HCT116 (cell line): Measurements from ENCODE around the gene BICD1. TPM values are rescaled to one million over a fixed set of nuclear protein-coding genes. Genes with fewer than 3 reads are reported as not detected.

Experiments
- ATAC-seq: fragments of 200-7000 bp; cut with Tn5 transposase; 2 replicates; pipeline ENCODE4 v1.9.1; 2020; ENCODE audit warnings: mild to moderate bottlenecking, moderate library complexity
- BruUV-seq: library from RNA; stranded (reverse); fragments of 400-500 nt; replicated peaks from 2 replicates; lab custom pipeline; 2021; lab: Mats Ljungman, UMichigan
- CTCF ChIA-PET: fragments of 300-600 bp; sonication (Branson Sonifier 250); formaldehyde crosslinking; loops from one replicate; lab custom pipeline; 2021; ENCODE audit warnings: antibody characterized with exemption; lab: Charles Lee
- POLR2A ChIA-PET: fragments of 300-600, 350-600 bp; sonication (Branson Sonifier 250); formaldehyde crosslinking; loops from one replicate; lab custom pipeline; 2021; ENCODE audit warnings: antibody characterized with exemption; lab: Charles Lee
- RAD21 ChIA-PET, 2 experiments: fragments of 300-600 bp; sonication (Branson Sonifier 250); formaldehyde crosslinking; loops; one replicate each; lab custom pipeline; 2023; ENCODE audit warnings: low total read pairs in 2 of 2; ENCODE audit not compliant: uncharacterized antibody in 2 of 2, unreplicated experiment in 2 of 2, low non-redundant PET in 1 of 2; lab: Charles Lee
- DNase-seq: peaks from one replicate; pipeline ENCODE4 v3.0.0-alpha.2; 2010; ENCODE audit warnings: low read depth, low spot score
- H2AFZ ChIP-seq: fragments of 200-600 bp; shearing (Covaris generic), sonication (generic); 2 replicates; pipeline ENCODE4 v1.6.1; 2017; ENCODE audit warnings: low read depth, mixed run types, mixed read lengths, antibody characterized with exemption, low read length; ENCODE audit not compliant: poor library complexity, severe bottlenecking
- H3K27ac ChIP-seq: 2 replicates; pipeline ENCODE4 v1.5.1; 2012; ENCODE audit warnings: low read depth, low read length
- H3K27me3 ChIP-seq: fragments of 200-600 bp; sonication (generic); 2 replicates; pipeline ENCODE4 v1.6.1; 2016; ENCODE audit warnings: mixed run types, low read length, mixed read lengths; ENCODE audit not compliant: insufficient read depth
- H3K36me3 ChIP-seq, 2 experiments: fragments of 200-500 bp in 1 of 2; fragments of 200-600 bp in 1 of 2; sonication (Bioruptor generic) in 1 of 2; sonication (generic) in 1 of 2; 2 replicates each; pipeline versions ENCODE4 v1.5.1 to v1.6.1; 2014 to 2016; ENCODE audit warnings: low read length in 2 of 2, inconsistent platforms in 1 of 2, mixed read lengths in 1 of 2, mixed run types in 1 of 2; ENCODE audit not compliant: insufficient read depth in 2 of 2, control insufficient read depth in 1 of 2
- H3K4me1 ChIP-seq, 2 experiments: fragments of 200-600 bp in 1 of 2; sonication (generic) in 1 of 2; 2 replicates each; pipeline versions ENCODE4 v1.5.1 to v1.6.1; 2012 to 2017; ENCODE audit warnings: low read length in 2 of 2, inconsistent platforms in 1 of 2, mild to moderate bottlenecking in 1 of 2, mixed read lengths in 1 of 2, mixed run types in 1 of 2, moderate library complexity in 1 of 2; ENCODE audit not compliant: insufficient read depth in 2 of 2, control insufficient read depth in 1 of 2
- H3K4me2 ChIP-seq: fragments of 200-600 bp; sonication (generic); 2 replicates; pipeline ENCODE4 v1.6.1; 2017; ENCODE audit warnings: mixed run types, low read length, mixed read lengths
- H3K4me3 ChIP-seq, 2 experiments: fragments of 200-600 bp in 1 of 2; sonication (generic) in 1 of 2; replicated peaks in 1 of 2; 2 replicates each; pipeline ENCODE4 v1.5.1; 2011 to 2016; ENCODE audit warnings: low read length in 2 of 2, control low read depth in 1 of 2, low read depth in 1 of 2, mild to moderate bottlenecking in 1 of 2, mixed read lengths in 1 of 2, mixed run types in 1 of 2
- H3K79me2 ChIP-seq: fragments of 200-600 bp; sonication (generic); 2 replicates; pipeline ENCODE4 v1.6.1; 2017; ENCODE audit warnings: mild to moderate bottlenecking, mixed run types, low read length, moderate library complexity, mixed read lengths; ENCODE audit not compliant: insufficient read depth
- H3K9ac ChIP-seq: fragments of 200-600 bp; sonication (generic); 2 replicates; pipeline ENCODE4 v1.6.1; 2016; ENCODE audit warnings: low read length, mixed read lengths
- H3K9me2 ChIP-seq: fragments of 200-600 bp; sonication (generic), shearing (Covaris generic); 2 replicates; pipeline ENCODE4 v1.6.1; 2017; ENCODE audit warnings: mixed run types, mild to moderate bottlenecking, moderate library complexity; ENCODE audit not compliant: insufficient read depth
- H3K9me3 ChIP-seq, 2 experiments: fragments of 200-500 bp in 1 of 2; fragments of 200-600 bp in 1 of 2; sonication (Bioruptor generic) in 1 of 2; sonication (generic) in 1 of 2; 2 replicates each; pipeline ENCODE4 v1.6.1; 2014 to 2017; ENCODE audit warnings: low read length in 2 of 2, mixed read lengths in 2 of 2, inconsistent platforms in 1 of 2, low read depth in 1 of 2, mild to moderate bottlenecking in 1 of 2, mixed run types in 1 of 2, moderate library complexity in 1 of 2; ENCODE audit not compliant: control insufficient read depth in 1 of 2, insufficient read depth in 1 of 2
- H4K20me1 ChIP-seq: fragments of 200-600 bp; sonication (generic), shearing (Covaris generic); 2 replicates; pipeline ENCODE4 v1.6.1; 2017; ENCODE audit warnings: mixed run types, mild to moderate bottlenecking, moderate library complexity; ENCODE audit not compliant: insufficient read depth
- CBX3 ChIP-seq: IDR thresholded peaks from 2 replicates; pipeline ENCODE4 v1.6.1; 2012; ENCODE audit warnings: low read depth
- CEBPB ChIP-seq: IDR thresholded peaks from 2 replicates; pipeline ENCODE4 v1.6.1; 2012; ENCODE audit warnings: low read depth
- EGR1 ChIP-seq: IDR thresholded peaks from 2 replicates; pipeline ENCODE4 v1.6.1; 2012; ENCODE audit warnings: low read depth
- ELF1 ChIP-seq: IDR thresholded peaks from 2 replicates; pipeline ENCODE4 v1.6.1; 2012; ENCODE audit warnings: low read depth, borderline replicate concordance
- EZH2 ChIP-seq: fragments of 200-600 bp; sonication (generic); IDR thresholded peaks from 2 replicates; pipeline ENCODE4 v1.6.1; 2017; ENCODE audit warnings: antibody characterized with exemption, mixed run types
- EZH2phosphoT487 ChIP-seq: fragments of 200-600 bp; IDR thresholded peaks from 2 replicates; pipeline ENCODE4 v1.6.1; 2018; ENCODE audit warnings: antibody characterized with exemption, borderline replicate concordance
- FOSL1 ChIP-seq: IDR thresholded peaks from 2 replicates; pipeline ENCODE4 v1.6.1; 2012; ENCODE audit warnings: low read depth
- JUND ChIP-seq: IDR thresholded peaks from 2 replicates; pipeline ENCODE4 v1.6.1; 2012
- MAX ChIP-seq: IDR thresholded peaks from 2 replicates; pipeline ENCODE4 v1.6.1; 2012
- POLR2A ChIP-seq: IDR thresholded peaks from 2 replicates; pipeline ENCODE4 v1.7.0; 2011; ENCODE audit warnings: borderline replicate concordance; ENCODE audit not compliant: insufficient read depth, insufficient read length; ENCODE audit errors: extremely low read depth
- REST ChIP-seq: IDR thresholded peaks from 2 replicates; pipeline ENCODE4 v1.6.1; 2012; ENCODE audit warnings: low read depth
- SIN3A ChIP-seq: IDR thresholded peaks from 2 replicates; pipeline ENCODE4 v1.6.1; 2012; ENCODE audit warnings: low read depth
- SRF ChIP-seq: IDR thresholded peaks from 2 replicates; pipeline ENCODE4 v1.6.1; 2012; ENCODE audit warnings: low read depth
- YY1 ChIP-seq: IDR thresholded peaks from 2 replicates; pipeline ENCODE4 v1.6.1; 2011; ENCODE audit warnings: low read length, low read depth, moderate library complexity, mild to moderate bottlenecking; ENCODE audit not compliant: insufficient replicate concordance; ENCODE audit errors: extremely low read depth
- ZFX ChIP-seq: fragments of 450-650 bp; IDR thresholded peaks from 2 replicates; pipeline ENCODE4 v1.6.1; 2017
- ZNF274 ChIP-seq: fragments of 200-500 bp; sonication (Bioruptor generic); IDR thresholded peaks from 2 replicates; pipeline ENCODE4 v1.6.1; 2014; ENCODE audit warnings: mild to moderate bottlenecking, low read depth, low read length, inconsistent platforms
- intact Hi-C: fragments of 100-400 bp; cut with micrococcal nuclease; formaldehyde crosslinking; loops from 2 replicates; pipeline ENCODE4 v1.10.0; 2022
- total RNA-seq: library from RNA; stranded (reverse); gene quantifications from one replicate; pipeline ENCODE4 v1.2.1, GENCODE V29; 2021; ENCODE audit not compliant: unreplicated experiment
- TF ChIP-seq, protein P1 (sequence below): IDR thresholded peaks from 2 replicates; pipeline ENCODE4 v1.6.1; 2011; ENCODE audit warnings: mild to moderate bottlenecking, low read length, moderate library complexity; ENCODE audit not compliant: insufficient replicate concordance; ENCODE audit errors: extremely low read depth

The BICD1 gene
- total RNA-seq, 1 experiment from 2014 or later, result 32.5 TPM

DNA sequence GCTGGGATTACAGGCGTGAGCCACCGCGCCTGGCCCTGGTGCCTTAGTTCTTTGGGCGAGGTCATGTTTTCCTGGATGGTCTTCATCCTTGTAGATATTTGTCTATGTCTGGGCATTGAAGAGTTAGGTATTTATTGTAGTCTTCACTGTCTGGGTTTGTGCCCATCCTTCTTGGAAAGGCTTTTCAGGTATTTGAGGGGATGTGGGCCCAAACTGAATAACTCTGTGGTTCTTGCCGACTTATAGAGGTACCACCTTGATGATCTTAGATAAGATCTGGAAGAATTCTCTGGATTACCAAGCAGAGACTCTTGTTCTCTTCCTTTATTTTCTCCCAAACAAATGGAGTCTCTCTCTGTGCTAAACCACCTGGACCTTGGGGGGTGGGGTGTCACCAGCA lies 311.6 kb downstream of the BICD1 start:
- no peak overlapping the region for H3K9ac ChIP-seq
- no peaks in the 10 kb centered on the region for H3K9me2 ChIP-seq
- ATAC-seq (no peak), DNase-seq (no peak)
- H3K79me2 ChIP-seq, result peaks cover 11% of the 10 kb centered on the region; the same call in 1 of the 2 replicates
- intact Hi-C loops, result no loop called here
- H3K36me3 ChIP-seq, result no peaks in the 10 kb centered on the region
- no peak overlapping the region for H3K4me3 ChIP-seq
- no peak overlapping the region for H3K4me2 ChIP-seq
- no TSS peak for BruUV-seq
- TF ChIP-seq ZNF274 (no peak), FOSL1 (no peak), EZH2phosphoT487 (no peak), ELF1 (no peak), EGR1 (no peak), ZFX (no peak), REST (no peak), CBX3 (no peak), YY1 (no peak), POLR2A (no peak), EZH2 (no peak), SRF (no peak), SIN3A (no peak), MAX (no peak), CEBPB (no peak), JUND (no peak)
- TF ChIP-seq, protein P1, sequence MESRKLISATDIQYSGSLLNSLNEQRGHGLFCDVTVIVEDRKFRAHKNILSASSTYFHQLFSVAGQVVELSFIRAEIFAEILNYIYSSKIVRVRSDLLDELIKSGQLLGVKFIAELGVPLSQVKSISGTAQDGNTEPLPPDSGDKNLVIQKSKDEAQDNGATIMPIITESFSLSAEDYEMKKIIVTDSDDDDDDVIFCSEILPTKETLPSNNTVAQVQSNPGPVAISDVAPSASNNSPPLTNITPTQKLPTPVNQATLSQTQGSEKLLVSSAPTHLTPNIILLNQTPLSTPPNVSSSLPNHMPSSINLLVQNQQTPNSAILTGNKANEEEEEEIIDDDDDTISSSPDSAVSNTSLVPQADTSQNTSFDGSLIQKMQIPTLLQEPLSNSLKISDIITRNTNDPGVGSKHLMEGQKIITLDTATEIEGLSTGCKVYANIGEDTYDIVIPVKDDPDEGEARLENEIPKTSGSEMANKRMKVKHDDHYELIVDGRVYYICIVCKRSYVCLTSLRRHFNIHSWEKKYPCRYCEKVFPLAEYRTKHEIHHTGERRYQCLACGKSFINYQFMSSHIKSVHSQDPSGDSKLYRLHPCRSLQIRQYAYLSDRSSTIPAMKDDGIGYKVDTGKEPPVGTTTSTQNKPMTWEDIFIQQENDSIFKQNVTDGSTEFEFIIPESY, result no peak
- H3K27ac ChIP-seq, result no peak overlapping the region
- POLR2A ChIA-PET, result no interaction called here
- RAD21 ChIA-PET, result no interaction called here
- H3K9me3 ChIP-seq, result no peaks in the 10 kb centered on the region
- no peak overlapping the region for H2AFZ ChIP-seq
- H3K27me3 ChIP-seq, result no peaks in the 10 kb centered on the region
- H3K4me1 ChIP-seq, result peaks cover 11 to 19% of the 10 kb centered on the region in 2 experiments
- H4K20me1 ChIP-seq, result no peaks in the 10 kb centered on the region
- CTCF ChIA-PET, result no interaction called here
